ENCODE measurements around the gene GGTA1.
"Not testable (repeated sequence)": the region's sequence is repeated elsewhere in the genome, so short reads cannot be mapped to it uniquely, and the experiment has no call there.

The GGTA1 gene

GRCh38 chr9:121458449-121458848 is 41.2 kb downstream of the GGTA1 start:
- not testable (repeated sequence) for DNase-seq (ENCODE audit: low read depth in 2 of 2)

DNA sequence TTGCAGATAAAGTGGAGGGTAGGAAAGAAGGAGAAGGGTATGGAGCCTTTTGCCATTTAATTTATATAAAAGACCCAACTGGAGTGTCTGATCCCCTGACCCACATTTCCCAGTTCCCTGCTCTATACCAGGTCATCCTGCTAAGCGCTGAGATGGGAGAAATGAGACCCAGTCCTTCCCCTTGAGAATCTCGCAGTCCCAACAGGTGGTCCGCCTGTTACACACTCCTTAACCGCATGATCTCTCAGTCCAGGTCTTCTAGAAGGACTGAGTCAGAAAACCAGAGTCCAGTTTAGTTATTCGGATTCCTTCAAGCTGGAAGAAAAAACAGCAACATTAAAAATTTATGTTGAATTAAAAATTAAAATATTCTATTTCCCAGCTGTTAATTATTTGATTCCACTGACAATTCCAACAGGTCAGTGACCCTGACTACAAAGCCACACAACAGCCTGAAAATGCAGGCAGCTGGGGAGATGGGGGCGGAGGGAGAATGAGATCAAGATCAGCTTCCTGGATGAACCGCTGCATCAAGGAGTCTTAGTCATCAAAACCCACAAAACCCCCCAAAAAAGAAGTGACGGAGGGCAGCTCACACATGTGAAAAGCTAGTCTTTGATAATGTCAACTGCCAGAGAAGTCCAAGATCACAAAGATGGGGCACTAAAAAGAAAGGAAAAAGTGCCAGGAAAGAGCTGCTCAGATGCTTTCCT is 44.0 kb downstream of the GGTA1 start:
- DNase-seq (ENCODE audit: low read depth in 2 of 2), result peak; percentile 1 to 6

DNA sequence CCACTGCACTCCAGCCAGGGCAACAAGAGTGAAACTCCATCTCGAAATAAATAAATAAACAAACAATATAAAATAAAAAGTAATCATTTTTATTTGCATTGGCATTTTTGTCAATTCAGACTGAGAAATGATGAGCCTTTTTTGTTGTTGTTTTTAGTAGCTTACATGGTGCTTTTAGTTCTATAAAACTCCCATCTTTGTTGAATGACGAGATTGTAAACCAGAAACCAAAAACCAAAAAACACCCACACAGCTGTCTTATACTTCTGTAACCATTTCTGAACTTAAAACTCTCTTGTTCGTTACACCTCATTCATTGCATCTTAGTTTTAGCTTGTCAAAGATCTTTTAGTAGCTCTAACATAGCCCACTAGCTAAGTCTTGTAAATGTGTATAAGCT is 44.7 kb downstream of the GGTA1 start:
- DNase-seq (ENCODE audit: low read depth in 2 of 2), result no peak

DNA sequence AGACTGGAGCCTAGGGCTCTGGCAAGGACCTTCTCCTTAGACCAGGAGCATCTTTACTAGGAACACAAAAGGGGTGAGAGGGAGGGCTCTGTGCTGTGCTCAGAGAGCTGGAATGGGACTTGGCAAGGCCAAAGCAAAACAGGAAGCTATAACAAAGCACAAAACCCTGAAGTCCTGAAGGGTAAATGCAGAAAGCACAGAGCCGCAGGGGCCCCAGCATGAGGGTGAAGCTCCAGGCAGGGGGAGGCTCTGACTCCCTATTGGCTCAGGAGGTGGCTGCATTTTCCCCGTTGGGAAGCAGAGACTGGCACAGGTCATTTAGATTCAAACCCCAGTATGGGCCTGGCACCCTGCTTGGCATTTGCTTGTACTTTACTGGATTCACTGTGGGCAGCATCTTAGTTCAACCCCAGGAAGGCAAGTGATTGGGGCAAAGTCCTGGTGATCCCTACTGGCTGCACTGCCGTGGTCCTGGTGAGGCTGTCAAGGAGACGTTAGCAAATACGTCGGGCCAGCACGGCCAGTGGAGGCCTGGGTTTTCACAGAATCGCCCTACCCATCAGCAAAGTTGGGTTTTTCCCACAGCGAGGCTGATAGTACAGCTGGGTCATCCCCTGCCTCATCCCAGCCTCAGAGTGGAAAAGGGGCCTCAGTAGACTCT is 46.3 kb downstream of the GGTA1 start:
- no peak for DNase-seq (ENCODE audit: low read depth in 2 of 2)

DNA sequence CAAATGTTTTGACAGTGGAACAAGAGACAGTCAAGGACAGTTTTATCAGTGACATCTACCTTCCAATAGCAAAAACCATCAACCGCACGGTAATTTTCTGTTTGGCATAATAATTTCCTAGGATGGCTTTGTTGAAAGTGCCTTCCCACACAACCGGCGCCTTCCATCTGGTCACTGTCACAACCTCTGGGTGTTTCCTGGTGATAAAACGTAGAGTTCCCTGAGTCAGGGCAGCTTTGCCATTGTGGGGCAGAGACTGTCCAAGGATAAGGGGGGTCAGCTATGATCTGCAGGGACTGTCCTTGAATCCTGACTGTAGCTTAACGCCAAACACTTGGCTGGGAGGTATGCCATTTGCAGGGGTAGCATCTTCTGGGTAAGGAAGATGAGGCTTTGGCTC is 47.6 kb downstream of the GGTA1 start:
- no peak for DNase-seq (ENCODE audit: low read depth in 2 of 2)

- no peak for DNase-seq (ENCODE audit: low read depth in 2 of 2)
Observed at GRCh38 chr9:121451586-121451985, 48.1 kb downstream of the GGTA1 start.

DNA sequence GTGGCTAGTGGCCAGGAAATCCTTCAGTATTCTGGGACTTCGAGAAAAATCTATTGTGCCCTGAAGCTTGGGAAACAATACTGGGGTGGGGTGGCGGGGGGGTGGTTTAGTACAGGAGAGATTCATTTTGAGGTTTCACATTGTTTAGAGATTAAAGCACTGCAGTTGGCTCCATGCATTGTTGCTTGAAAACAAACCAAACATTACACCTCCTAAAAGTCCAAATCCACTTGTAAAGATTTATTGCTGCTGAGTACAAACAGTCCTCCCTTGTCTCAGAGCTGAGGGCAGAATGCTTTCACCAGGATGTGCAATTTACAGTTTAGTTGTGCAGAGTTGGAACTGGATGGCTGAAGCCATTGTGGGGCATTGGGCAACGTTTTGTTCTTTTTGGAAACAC is 49.4 kb downstream of the GGTA1 start:
- DNase-seq (ENCODE audit: low read depth in 2 of 2), result no peak

GRCh38 chr9:121449786-121450185 is 49.9 kb downstream of the GGTA1 start:
- DNase-seq (ENCODE audit: low read depth in 2 of 2), result no peak

GRCh38 chr9:121447321-121447834 is 52.3 kb downstream of the GGTA1 start:
- DNase-seq (ENCODE audit: low read depth in 2 of 2), result no peak

DNA sequence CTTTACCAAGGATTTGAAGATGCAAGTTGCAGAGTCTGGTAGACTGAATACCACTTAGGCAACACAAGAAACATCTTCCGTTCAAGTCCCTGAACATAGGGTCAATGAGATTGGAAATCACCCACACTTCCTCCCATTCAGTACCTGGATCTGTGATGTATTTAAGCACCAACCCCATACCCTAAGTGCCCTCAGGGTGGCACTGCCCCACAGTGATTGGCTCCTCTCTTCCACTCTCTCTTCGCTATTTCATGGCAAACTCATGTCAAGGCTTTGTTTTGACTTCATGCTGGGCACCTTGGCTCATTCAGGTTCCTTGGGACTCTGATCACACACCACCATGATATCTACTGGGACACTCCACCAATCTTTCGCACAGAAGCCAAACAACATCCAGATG is 53.7 kb downstream of the GGTA1 start:
- DNase-seq (ENCODE audit: low read depth in 2 of 2), result no peak

DNA sequence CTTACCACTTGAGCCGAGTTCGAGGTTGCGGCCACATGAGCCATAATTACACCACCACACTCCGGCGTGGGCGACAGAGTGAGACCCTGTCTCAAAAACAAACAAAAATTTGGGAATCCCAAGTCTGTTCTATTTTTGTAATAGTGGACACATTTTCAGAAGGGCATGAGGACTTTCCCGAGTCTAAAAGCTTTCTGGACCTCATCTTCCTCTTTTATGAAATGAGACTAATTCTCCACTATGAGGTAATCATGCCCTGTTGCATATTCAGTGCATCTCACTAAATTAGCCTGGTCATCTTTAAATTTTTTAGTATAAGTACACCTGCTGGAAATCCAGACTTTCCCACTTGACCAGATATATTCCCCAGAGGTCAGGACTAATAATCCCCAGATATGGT is 55.7 kb downstream of the GGTA1 start:
- no peak for DNase-seq (ENCODE audit: low read depth in 2 of 2)

GRCh38 chr9:121441165-121441564 is 58.5 kb downstream of the GGTA1 start:
- no peak for DNase-seq (ENCODE audit: low read depth in 2 of 2)

DNA sequence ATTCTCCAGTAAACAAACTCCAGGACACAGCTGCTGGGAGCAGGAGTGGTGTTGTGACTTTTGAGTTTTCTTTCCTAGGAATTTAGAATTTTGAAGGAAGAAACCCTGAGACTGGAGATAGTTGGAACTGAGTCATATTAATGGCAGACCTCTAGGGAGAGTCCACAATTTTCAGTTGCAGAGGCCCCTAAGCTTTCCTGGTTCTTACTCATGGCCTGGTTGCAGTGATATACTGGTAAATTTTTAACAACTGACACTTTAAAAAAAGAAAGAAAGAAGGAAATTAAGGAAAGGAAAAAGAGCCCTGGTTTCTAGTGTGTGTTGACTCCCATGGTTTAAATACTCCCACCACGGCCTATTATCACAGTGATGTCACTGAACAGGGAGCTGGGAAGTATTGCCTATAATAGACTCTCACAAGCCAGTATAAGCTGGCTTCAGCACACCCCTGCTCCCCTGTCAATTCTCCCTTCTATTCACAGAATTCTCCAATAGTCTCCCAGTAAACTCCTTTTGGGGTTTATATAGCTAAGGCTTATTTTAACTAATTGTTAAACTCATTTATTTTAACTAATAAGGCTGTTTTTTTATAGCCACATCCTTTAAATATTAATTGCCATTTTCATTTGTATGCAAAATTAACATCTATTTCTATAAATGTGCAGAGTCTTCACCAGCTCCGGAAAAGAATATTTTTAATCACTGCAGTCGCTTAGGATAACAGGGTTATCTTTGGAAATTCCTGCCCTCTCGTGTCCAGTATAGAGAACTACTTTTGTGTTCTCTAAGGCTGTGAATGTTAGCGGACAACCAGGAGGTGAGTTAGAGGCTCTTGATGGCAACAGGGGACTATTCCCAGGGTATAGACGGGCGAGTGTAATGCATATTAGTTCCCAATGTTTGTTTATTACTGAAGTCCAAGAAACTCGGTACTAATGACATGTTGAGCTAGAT is 59.7 kb downstream of the GGTA1 start:
- DNase-seq (ENCODE audit: low read depth in 2 of 2), result no peak

DNA sequence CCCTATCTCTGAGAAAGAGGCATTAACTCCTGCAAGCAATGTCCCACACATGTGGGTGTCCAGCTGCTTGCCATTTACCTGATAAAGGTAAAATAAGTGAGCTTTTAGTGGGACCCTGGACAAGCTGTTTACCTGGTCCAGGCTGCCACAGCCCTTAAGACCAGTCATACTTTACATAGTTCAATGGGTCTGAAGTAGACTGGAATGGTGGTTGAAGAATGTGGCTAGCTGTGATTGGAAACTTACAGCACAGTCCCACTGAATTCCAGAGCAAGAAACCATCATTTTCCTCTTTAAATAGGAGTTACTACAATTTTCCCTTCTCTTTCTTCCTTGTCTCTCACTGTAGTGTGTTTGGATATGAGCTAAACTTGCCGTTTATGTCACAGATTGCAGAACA is 60.6 kb downstream of the GGTA1 start:
- no peak for DNase-seq (ENCODE audit: low read depth in 2 of 2)

DNA sequence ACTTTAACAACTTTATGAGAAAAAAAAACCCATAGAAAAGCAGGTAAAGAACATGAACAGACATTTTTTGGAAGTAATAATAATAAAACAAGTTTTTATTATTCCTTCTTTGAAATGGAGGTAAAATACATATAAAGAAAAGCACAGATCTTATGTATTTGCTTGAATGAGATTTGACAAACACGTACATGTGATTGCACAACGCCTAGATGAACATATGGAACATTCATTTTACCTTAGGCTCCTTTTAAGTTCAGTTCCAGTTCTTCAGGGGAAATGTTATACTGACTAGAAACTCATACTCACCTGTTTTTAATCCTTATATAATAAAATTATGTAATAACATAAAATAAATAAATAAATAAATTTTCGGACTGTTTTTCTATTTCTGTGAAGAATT is 61.8 kb downstream of the GGTA1 start:
- no peak for DNase-seq (ENCODE audit: low read depth in 2 of 2)

- DNase-seq (ENCODE audit: low read depth in 2 of 2), result not testable (repeated sequence)
Observed at GRCh38 chr9:121437046-121437445, 62.6 kb downstream of the GGTA1 start.

GRCh38 chr9:121434969-121435368 is 64.7 kb downstream of the GGTA1 start:
- DNase-seq (ENCODE audit: low read depth in 2 of 2), result no peak

GRCh38 chr9:121427899-121428298 is 71.7 kb downstream of the GGTA1 start:
- DNase-seq (ENCODE audit: low read depth in 2 of 2), result no peak

DNA sequence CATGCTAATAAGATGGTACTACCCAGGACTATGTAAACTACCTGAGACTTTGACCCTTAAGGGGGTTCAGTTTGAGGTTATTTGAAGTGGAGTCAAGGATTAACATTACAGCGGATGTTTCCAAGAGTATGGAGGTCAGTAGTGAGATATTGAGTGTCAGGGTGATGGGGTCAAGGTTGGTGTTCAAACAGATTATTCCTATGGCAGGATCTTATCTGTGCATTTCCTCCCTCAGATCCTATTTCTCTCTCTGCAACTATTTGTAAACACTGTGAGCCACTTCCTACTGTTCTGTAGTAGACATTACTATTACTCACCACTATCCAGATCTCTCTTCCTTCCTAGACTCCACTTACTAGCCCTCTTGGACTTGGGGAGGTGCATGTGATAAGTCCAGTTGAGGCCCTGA is 75.6 kb downstream of the GGTA1 start:
- DNase-seq (ENCODE audit: low read depth in 2 of 2), result no peak

DNA sequence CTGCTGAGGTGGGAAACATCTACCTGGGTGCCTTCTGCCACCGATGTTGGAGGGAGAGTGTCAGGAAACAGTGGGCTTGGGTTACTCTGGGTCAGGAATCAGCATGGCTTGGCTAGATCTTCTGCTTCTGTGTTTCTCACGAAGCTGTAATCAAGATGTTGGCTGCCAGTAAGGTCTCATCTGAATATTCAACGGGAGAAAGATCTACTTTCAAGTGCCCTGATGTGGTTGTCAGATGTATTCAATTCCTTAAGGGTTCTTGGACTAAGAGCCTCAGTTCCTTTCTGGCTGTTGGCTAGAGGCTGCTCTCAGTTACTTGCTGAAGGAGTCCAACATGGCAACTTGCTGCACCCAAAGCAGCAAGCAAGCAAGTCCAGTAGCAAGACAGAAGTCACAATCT is 87.7 kb downstream of the GGTA1 start:
- no peak for DNase-seq (ENCODE audit: low read depth in 2 of 2)

GRCh38 chr9:121405899-121406298 is 93.7 kb downstream of the GGTA1 start:
- DNase-seq (ENCODE audit: low read depth in 2 of 2), result no peak
